ENCODE results near the gene FOSB.

Gene FOSB

GRCh38 chr19:45442778-45443461, 24.9 kb upstream of the FOSB start:
- peak; percentile 92 for DNase-seq

GRCh38 chr19:45443462-45444317, 24.1 kb upstream of the FOSB start:
- DNase-seq = peak; percentile 87

GRCh38 chr19:45444318-45445041, 23.3 kb upstream of the FOSB start:
- DNase-seq = peak; percentile 94

- DNase-seq = no peak
These were observed 22.7 kb upstream of the FOSB start for GRCh38 chr19:45445139-45445538.

DNA sequence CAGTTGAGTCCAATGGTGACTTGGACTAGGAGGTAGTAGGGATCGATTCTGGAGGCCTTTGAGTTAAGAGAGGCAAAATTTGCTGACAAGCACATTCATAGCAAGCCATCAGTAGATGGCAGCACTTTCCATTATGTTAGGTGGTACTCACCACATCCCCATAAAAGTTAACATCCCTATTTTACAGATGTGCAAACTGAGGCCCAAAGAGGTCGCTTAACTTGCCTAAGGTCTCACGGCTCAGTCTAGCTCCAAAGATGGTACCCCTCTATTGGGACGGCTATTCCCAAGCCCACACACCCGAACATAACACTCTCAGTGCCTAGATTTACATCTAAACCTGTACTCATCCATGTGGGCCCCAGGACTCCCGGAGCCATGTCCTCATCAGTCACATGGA, 21.5 kb upstream of the FOSB start:
- no peak for DNase-seq

DNA sequence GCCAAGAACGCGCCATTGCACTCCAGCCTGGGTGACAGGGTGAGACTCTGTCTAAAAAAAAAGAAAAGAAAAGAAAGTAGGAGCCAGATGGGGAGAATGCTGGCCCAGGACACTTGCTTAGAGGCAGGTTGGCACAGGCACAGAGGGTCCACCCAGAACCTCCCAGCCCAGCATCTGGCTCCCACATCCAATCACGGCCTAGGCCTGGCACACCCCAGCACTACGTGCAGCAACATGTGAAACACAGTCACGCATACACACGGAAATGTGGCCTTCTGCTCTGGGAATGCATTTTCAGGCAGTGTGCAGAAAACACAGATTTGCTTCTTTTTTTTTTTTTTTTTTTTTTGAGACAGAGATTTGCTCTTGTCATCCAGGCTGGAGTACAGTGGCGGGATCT, 20.9 kb upstream of the FOSB start:
- no peak for DNase-seq

- DNase-seq = no peak
These were observed 19.4 kb upstream of the FOSB start for GRCh38 chr19:45448425-45448756.

DNA sequence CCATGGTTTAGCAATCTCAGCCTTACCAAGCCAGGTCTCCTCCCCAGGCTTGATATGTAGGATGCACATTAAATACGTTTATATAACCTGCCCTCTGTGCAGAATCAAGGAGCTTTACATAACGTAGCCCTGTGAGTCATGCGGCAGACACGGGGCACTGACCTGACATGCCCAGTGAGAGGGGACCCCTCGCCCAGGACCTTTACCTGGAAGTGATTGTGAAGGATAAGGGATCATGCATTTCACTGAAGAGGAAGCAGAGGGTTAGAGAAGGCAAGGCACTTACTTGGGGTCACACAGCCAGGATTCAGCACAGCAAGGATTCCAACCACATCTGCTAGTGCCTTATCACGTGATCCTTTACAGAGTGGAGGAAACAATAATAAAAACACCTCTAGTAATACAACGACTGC, 18.9 kb upstream of the FOSB start:
- no peak for DNase-seq

- peak; percentile 74 for DNase-seq
These were observed 17.8 kb upstream of the FOSB start for GRCh38 chr19:45450012-45450333.

DNA sequence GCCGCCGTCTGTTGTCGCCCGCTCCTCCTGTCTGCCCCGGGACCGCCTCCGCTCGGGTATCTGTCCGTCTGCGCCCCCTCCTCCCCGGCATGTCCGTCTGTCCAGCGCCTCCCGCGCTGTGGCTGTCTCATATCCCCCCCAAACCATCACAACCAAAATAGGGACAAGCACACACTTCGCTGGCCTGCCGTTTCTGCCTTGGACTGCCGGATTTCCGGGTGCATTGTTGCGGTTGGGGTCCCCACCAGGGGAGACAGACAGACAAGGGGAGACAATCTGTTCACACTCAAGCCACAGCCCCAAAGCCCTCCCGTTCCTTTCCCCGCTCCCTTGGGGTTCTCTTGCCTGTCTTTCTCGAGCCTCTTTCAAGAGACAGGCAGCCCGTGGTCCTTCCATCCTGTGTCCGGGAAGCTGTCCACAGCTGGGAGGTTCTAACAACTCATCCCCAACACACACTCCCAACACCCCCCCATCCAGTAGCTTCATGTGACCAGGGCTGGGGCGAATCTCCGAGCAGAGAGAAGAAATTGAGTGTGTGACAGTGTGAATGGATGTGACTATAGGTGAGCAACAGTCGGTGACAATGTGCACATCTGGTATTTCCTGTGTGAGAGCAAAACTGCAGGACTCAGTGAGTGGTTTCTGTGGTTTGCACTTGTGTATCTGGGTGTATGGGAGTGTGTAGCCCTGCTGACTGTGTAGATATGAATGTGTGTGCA, 16.5 kb upstream of the FOSB start:
- peak; percentile 84 for DNase-seq

DNA sequence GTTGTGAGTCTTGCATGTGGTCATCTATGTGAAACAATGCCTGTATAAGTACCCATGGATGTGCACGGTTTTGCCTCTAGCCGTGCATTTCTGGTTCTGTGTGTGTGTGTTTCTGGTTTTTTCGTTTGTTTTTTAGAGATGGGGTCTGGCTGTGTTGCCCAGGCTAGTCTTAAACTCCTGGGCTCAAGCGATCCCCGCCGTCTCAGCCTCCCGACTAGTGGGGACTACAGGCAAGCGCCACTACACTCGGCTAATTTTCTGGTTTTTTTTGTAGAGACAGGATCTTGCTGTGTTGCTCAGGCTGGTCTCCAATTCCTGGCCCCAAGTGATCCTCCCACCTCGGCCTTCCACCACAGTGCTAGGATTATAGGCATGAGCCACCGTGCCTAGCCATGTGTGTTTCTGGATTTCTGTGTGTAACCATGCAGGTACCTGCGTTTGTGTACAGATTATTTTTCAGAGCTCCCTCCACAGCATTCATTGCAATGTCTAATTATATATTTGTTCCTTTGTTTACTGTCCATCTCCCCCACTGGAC, 15.9 kb upstream of the FOSB start:
- no peak for DNase-seq

- peak; percentile 92 for DNase-seq
These were observed 11.9 kb upstream of the FOSB start for GRCh38 chr19:45455707-45456499.

GRCh38 chr19:45456500-45456815, 11.3 kb upstream of the FOSB start:
- DNase-seq = no peak

GRCh38 chr19:45457776-45458175, 10.0 kb upstream of the FOSB start:
- DNase-seq = no peak

- DNase-seq = no peak
These were observed 6.9 kb upstream of the FOSB start for GRCh38 chr19:45460807-45461347.

DNA sequence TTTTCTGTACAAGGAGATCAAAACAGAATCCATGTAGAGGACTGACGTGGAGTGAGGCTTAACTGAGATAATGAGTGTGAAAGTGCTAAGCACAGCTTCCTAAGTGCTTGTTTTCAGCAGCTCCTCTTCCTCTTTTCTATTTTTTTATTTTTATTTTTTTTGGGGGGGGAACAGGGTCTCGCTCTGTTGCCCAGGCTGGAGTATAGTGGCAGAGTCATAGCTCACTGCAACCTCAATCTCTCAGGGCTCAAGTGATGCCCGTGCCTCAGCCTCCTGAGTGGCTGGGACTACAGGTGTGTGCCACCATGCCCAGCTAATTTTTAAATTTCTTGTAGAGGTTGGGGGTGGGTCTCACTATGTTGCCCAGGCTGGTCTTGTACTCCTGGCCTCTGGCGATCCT, 5.6 kb upstream of the FOSB start:
- no peak for DNase-seq

DNA sequence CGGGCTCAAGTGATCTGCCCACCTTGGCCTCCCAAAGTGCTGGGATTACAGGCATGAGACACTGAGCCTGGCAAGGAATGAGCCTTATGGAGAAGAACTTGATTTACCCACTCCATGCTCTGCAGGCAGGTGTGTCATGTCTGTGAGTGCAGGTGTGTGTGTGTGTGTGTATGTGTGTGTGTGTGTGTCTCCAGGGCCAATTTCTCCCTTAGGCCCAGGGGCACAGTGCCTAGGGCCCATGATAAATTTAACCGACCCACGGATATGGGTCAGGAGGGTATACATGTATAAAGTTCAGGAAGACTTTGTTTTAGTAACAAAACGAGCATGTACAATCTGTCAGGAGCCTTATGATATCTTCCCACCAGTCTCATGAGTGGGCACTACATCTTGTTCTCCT, 4.6 kb upstream of the FOSB start:
- DNase-seq = no peak

DNA sequence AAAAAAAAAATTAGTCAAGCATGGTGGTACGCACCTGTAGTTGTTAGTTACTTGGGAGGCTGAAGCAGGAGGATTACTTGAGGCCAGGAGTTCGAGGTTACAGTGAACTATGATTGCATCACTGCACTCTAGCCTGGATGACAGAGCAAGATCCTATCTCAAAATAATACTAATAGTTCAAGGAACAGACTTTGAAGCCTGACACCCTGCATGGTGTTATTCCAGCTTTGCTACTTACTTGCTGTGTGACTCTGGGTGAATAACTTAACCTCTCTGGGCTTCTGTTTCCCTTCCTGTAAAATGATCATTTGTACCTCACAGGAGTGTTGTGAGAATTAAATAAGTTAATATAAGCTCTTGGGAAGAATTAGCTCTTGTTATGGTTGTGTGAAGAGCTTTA, 3.5 kb upstream of the FOSB start:
- no peak for DNase-seq

GRCh38 chr19:45464852-45465441, 2.8 kb upstream of the FOSB start:
- DNase-seq = no peak

- DNase-seq = no peak
These were observed 711 bp upstream of the FOSB start for GRCh38 chr19:45467115-45467455.

- DNase-seq = no peak
These were observed 409 bp downstream of the FOSB start for GRCh38 chr19:45468159-45468651.

- no peak for DNase-seq
These were observed 971 bp downstream of the FOSB start for GRCh38 chr19:45468803-45469131.

Measured in CD4-positive, alpha-beta T cell treated with Interleukin-15 for 1 hour (primary cell).